Suprapubic skin (tissue), 4 donors: Measurements from ENCODE around the gene USF2.

Experiments
- EP300 ChIP-seq: sonication (generic); formaldehyde crosslinking; IDR thresholded peaks from one replicate; pipeline ENCODE4 v1.6.1; 2017; ENCODE audit warnings: antibody characterized with exemption
- POLR2AphosphoS5 ChIP-seq, 3 donors: sonication (generic); formaldehyde crosslinking; IDR thresholded peaks; one replicate each; pipeline ENCODE4 v1.6.1; 2017; ENCODE audit warnings: antibody characterized with exemption in 3 of 3
- TF ChIP-seq, protein P1 (sequence below), 2 donors: fragments of 200-600 bp in 1 of 2; fragments of 450-650 bp in 1 of 2; sonication (generic) in 1 of 2; IDR thresholded peaks; one replicate each; pipeline ENCODE4 v1.5.1; 2016 to 2019; ENCODE audit warnings: antibody characterized with exemption in 2 of 2, mild to moderate bottlenecking in 1 of 2, moderate library complexity in 1 of 2

GRCh38 chr19:35300339-35300649, 31.5 kb downstream of the USF2 start:
- TF ChIP-seq, protein P1, sequence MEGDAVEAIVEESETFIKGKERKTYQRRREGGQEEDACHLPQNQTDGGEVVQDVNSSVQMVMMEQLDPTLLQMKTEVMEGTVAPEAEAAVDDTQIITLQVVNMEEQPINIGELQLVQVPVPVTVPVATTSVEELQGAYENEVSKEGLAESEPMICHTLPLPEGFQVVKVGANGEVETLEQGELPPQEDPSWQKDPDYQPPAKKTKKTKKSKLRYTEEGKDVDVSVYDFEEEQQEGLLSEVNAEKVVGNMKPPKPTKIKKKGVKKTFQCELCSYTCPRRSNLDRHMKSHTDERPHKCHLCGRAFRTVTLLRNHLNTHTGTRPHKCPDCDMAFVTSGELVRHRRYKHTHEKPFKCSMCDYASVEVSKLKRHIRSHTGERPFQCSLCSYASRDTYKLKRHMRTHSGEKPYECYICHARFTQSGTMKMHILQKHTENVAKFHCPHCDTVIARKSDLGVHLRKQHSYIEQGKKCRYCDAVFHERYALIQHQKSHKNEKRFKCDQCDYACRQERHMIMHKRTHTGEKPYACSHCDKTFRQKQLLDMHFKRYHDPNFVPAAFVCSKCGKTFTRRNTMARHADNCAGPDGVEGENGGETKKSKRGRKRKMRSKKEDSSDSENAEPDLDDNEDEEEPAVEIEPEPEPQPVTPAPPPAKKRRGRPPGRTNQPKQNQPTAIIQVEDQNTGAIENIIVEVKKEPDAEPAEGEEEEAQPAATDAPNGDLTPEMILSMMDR (IDR thresholded peaks at IDR 0.05) = no peak
- TF ChIP-seq POLR2AphosphoS5 (IDR thresholded peaks at IDR 0.05) = no peak
- TF ChIP-seq EP300 = no peak
